OCI-LY7 (cell line): Measurements from ENCODE around the gene ATAD1.

Experiments
- CTCF ChIP-seq: fragments of 200-600 bp; sonication (generic); conservative IDR thresholded peaks from 2 replicates; pipeline ENCODE4 v1.5.1; 2014; ENCODE audit warnings: mild to moderate bottlenecking, antibody characterized with exemption, low read length, moderate library complexity, mixed read lengths
- EZH2phosphoT487 ChIP-seq: fragments of 200-600 bp; sonication (generic); IDR thresholded peaks from 2 replicates; pipeline ENCODE4 v1.6.1; 2018; ENCODE audit warnings: low read depth, borderline replicate concordance, mild to moderate bottlenecking, mixed run types, antibody characterized with exemption, low read length, moderate library complexity, mixed read lengths

DNA sequence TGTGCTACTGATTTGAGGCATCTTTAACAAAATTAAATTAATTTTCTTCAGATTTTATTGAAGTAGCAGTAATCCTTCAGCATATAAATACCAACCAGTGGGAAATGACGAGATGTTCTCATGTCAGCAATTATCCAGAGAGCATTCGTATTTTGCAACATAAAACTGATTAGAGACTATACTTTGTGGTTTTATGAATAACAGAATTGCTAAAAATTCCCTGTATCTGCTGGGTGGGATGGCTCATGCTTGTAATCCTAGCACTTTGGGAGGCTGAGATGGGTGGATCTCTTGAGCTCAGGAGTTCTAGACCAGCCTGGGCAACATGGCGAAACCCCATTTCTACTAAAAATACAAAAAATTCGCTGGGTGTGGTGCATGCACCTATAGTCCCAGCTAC lies 56.9 kb downstream of the ATAD1 start:
- no peak for TF ChIP-seq CTCF
- TF ChIP-seq EZH2phosphoT487, result no peak
